ENCODE results near the gene UBE2J2. TPM values are rescaled to one million over a fixed set of nuclear protein-coding genes. Genes with fewer than 3 reads are reported as not detected.

UBE2J2 gene
- total and polyA plus RNA-seq, 2 experiments from 2014 or later: 47.1 to 70.2 TPM

- Histone ChIP-seq H3K9me2 (ENCODE audit: insufficient read depth) (no peaks in the 10 kb centered on the region), H3K79me2 (replicated peaks; ENCODE audit: insufficient read depth) (no peaks in the 10 kb centered on the region), H3K4me2 (no peak overlapping the region), H3K36me3 (ENCODE audit: insufficient read depth) (peaks cover 7% of the 10 kb centered on the region; the same call in 1 of the 2 replicates), H3K27me3 (ENCODE audit: insufficient read depth) (no peaks in the 10 kb centered on the region), H3F3A (replicated peaks; ENCODE audit: low read depth) (no peaks in the 10 kb centered on the region), H3K4me1 (ENCODE audit: insufficient read depth) (no peaks in the 10 kb centered on the region), H4K20me1 (replicated peaks; ENCODE audit: insufficient read depth) (peaks cover 5% of the 10 kb centered on the region; the same call in 1 of the 2 replicates), H2AFZ (no peak overlapping the region), H3K27ac (ENCODE audit: low read depth) (no peak overlapping the region), H3K4me3 (no peak overlapping the region)
- no peak overlapping the region for H3K27ac Mint-ChIP-seq
- peaks cover 9% of the 10 kb centered on the region for H3K27me3 Mint-ChIP-seq (ENCODE audit: insufficient read depth, low read depth, poor library complexity)
- H3K9me3 Mint-ChIP-seq: no peaks in the 10 kb centered on the region
- no peak overlapping the region for H3K4me3 Mint-ChIP-seq
- ATAC-seq (no peak), DNase-seq (ENCODE audit: low spot score) (no peak)
- H3K4me1 Mint-ChIP-seq: no peaks in the 10 kb centered on the region
- peaks cover 34% of the 10 kb centered on the region for H3K36me3 Mint-ChIP-seq (ENCODE audit: low read depth)
- TF ChIP-seq ZNF331 (CRISPR knock-in tag; IDR thresholded peaks at IDR 0.05; ENCODE audit: low read depth) (no peak), EZH2phosphoT487 (IDR thresholded peaks at IDR 0.05; ENCODE audit: unreplicated experiment) (no peak), EZH2 (IDR thresholded peaks at IDR 0.05; ENCODE audit: low read depth, unreplicated experiment) (no peak), JUNB (IDR thresholded peaks at IDR 0.05; ENCODE audit: unreplicated experiment) (no peak), ZNF462 (CRISPR knock-in tag; IDR thresholded peaks at IDR 0.05) (no peak), NANOG (IDR thresholded peaks at IDR 0.05; ENCODE audit: borderline replicate concordance) (no peak), REST (IDR thresholded peaks at IDR 0.05; ENCODE audit: unreplicated experiment) (no peak)
Measured at GRCh38 chr1:1220197-1220596, 53.5 kb downstream of the UBE2J2 start.

Measured in GM23338 (cell line).